ENCODE data around the gene MUC4.
"Not testable (repeated sequence)": the region's sequence is repeated elsewhere in the genome, so short reads cannot be mapped to it uniquely, and the experiment has no call there.

Gene MUC4

DNA sequence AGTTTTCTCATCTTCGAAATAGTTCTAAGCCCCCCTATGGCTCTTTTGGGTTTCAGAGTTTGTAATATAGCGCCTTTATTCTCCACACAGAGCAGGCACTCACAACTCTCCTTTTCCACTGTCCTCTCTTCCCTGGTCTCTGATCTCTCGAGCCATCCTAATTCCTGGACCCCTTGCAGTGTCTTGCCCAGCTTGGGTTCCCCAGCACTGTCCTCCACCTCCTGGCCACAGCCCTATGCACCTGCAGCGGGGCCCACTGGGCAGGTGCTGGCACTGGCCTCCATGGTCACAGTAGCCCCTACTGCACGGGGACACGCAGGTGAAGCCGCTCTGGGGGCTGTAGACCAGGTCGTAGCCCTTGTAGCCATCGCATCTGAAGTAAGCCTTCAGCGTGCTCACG is 63.1 kb downstream of the MUC4 start:
- no peak for DNase-seq (ENCODE audit: extremely low read depth, low read depth)
- H3K4me3 ChIP-seq (replicated peaks; ENCODE audit: low read depth, low read length), result no peak overlapping the region
- TF ChIP-seq CTCF (IDR thresholded peaks at IDR 0.05; ENCODE audit: low read depth, low read length, missing control alignments), result no peak

GRCh38 chr3:195746751-195747150 is 65.0 kb downstream of the MUC4 start:
- no peak for DNase-seq (ENCODE audit: extremely low read depth, low read depth)
- no peak for TF ChIP-seq CTCF (IDR thresholded peaks at IDR 0.05; ENCODE audit: low read depth, low read length, missing control alignments)
- no peak overlapping the region for H3K4me3 ChIP-seq (replicated peaks; ENCODE audit: low read depth, low read length)

GRCh38 chr3:195746346-195746745 is 65.4 kb downstream of the MUC4 start:
- TF ChIP-seq CTCF (IDR thresholded peaks at IDR 0.05; ENCODE audit: low read depth, low read length, missing control alignments), result no peak
- no peak for DNase-seq (ENCODE audit: extremely low read depth, low read depth)
- H3K4me3 ChIP-seq (replicated peaks; ENCODE audit: low read depth, low read length), result no peak overlapping the region

DNA sequence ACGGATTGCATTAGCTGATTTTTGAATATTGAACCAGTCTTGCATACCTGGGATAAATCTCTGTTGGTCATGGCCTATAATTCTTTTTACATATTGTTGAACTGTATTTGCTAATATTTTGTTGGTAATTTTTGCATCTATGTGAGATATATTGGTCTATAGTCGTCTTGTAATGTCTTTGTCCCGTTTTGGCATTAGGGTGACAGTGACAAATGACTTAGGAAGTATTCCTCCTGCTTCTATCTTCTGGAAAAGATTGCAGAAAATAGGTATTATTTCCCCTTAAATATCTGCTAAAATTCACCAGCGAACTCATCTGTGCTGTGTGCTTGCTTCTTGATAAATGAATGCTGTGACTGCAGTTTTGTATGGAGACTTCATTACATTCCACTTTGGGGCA is 67.3 kb downstream of the MUC4 start:
- TF ChIP-seq CTCF (IDR thresholded peaks at IDR 0.05; ENCODE audit: low read depth, low read length, missing control alignments), result no peak
- DNase-seq (ENCODE audit: extremely low read depth, low read depth), result no peak
- no peak overlapping the region for H3K4me3 ChIP-seq (replicated peaks; ENCODE audit: low read depth, low read length)

DNA sequence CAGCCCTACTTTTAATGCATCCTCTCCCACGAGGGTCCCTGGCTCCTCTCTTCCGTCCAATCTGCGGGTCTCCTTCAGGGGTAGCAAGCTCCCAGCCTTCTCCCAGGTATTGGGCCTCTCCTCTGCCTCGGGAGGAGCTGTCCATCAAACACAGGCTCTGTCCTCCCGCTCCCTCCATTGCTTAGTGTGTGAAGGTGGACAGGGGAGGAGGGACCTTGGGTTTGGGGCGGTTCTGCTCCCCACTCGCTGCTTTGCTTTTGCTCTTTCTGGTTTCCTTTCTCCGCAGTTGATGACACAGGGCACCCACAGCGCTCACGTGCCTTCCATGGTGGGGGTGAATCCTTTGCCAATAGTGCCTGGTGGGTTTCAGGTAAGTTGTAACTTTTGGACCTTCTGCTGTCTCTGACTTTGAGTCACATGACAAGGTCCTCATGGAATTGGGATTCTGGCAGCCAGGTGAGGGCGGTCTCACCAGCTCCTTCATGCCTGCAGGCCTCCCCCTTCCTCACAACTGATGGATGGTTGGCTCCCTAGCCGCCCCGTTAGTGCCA is 72.1 kb downstream of the MUC4 start:
- no peak overlapping the region for H3K4me3 ChIP-seq (replicated peaks; ENCODE audit: low read depth, low read length)
- no peak for TF ChIP-seq CTCF (IDR thresholded peaks at IDR 0.05; ENCODE audit: low read depth, low read length, missing control alignments)
- no peak for DNase-seq (ENCODE audit: extremely low read depth, low read depth)

DNA sequence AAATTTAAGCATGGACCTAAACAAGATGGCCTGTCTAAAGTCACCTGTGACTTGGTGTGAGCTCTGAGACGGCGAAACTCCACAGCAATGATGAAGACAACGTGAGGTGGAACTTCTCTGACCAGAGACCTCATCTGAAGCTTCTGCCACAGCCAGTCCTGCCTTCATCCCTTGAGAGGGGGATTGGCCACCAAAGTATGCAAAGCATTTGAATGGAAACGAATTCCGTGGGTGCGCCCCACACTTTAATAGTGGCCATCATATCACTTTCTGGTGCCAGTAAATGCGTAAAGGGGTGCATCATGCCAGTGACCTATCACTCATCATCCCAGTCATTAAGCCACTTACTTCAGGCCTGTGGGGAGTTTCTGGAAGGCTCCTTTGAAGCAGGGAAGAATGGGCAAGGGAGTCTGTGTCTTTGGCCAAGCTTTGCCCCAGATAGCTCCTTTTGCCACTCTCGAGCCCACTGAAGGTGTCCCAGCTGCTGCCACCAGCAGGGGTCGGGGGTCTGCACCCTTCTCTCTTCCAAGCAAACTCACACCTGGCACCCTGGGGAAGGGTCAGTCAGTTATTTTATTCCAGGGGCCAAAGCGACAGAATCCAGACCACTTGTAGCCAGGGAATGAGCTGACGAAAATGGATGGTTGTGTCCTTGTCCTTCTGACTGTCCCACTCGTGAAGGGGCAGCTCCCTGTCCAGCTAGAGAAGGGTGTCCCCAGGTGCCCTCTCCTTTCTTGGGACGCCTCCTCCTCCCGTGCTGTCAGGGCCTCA is 73.3 kb downstream of the MUC4 start:
- no peak for TF ChIP-seq CTCF (IDR thresholded peaks at IDR 0.05; ENCODE audit: low read depth, low read length, missing control alignments)
- DNase-seq (ENCODE audit: extremely low read depth, low read depth), result no peak
- H3K4me3 ChIP-seq (replicated peaks; ENCODE audit: low read depth, low read length), result no peak overlapping the region

DNA sequence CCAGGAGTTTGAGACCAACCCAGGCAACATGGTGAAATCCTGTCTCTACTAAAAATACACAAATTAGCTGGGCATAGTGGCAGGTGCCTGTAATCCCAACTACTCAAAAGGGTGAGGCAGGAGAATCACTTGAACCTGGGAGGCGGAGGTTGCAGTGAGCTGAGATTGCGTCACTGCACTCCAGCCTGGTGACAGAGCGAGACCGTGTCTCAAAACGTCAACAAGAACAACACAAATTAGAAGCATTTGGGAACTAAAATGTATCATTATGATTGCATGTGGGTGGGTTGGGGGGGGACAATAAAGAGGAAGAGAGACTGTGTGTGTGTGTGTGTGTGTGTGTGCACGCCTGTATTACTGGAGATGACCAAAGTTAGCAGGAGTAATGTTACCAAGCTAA is 73.9 kb downstream of the MUC4 start:
- not testable (repeated sequence) for DNase-seq (ENCODE audit: extremely low read depth, low read depth); H3K4me3 ChIP-seq (replicated peaks; ENCODE audit: low read depth, low read length)
